ENCODE measurements around the gene DTYMK.
"Not testable (repeated sequence)": the region's sequence is repeated elsewhere in the genome, so short reads cannot be mapped to it uniquely, and the experiment has no call there.

- peak; percentile 82 for TF ChIP-seq CTCF (conservative IDR thresholded peaks at IDR 0.05)
- TF ChIP-seq ZFX (IDR thresholded peaks at IDR 0.05) = not testable (repeated sequence)
Measured at GRCh38 chr2:241732513-241733186, 46.0 kb upstream of the DTYMK start.
